GM13976 (cell line): ENCODE results near the gene ZSCAN20.

Experiments
- DNase-seq: peaks from one replicate; pipeline ENCODE4 v3.0.0; 2012; ENCODE audit warnings: low spot score
- CTCF ChIP-seq: IDR thresholded peaks from 2 replicates; pipeline ENCODE4 v1.5.1; 2012; ENCODE audit warnings: borderline replicate concordance, mild to moderate bottlenecking; ENCODE audit not compliant: insufficient read depth; ENCODE audit errors: extremely low read depth, missing control alignments, control extremely low read depth
- in situ Hi-C: fragments of 300-500 bp; cut with MboI; formaldehyde crosslinking; loops from one replicate; pipeline ENCODE4 v1.12.0; 2022; ENCODE audit warnings: low sequenced_read_pairs, mixed read lengths, inconsistent platforms; ENCODE audit not compliant: unreplicated experiment

The ZSCAN20 gene

GRCh38 chr1:33465316-33465715 is 7.1 kb upstream of the ZSCAN20 start:
- in situ Hi-C loops, result loop anchor here (5.0 kb wide), 1 partner anchor 168 kb away; no protein-coding TSS in a partner anchor
- no peak for TF ChIP-seq CTCF
- DNase-seq, result no peak

GRCh38 chr1:33466159-33466558 is 6.3 kb upstream of the ZSCAN20 start:
- in situ Hi-C loops, result loop anchor here (5.0 kb wide), 1 partner anchor 169 kb away; no protein-coding TSS in a partner anchor

GRCh38 chr1:33468011-33468410 is 4.4 kb upstream of the ZSCAN20 start:
- TF ChIP-seq CTCF, result no peak
- in situ Hi-C loops, result loop anchor here (5.0 kb wide), 1 partner anchor 171 kb away; no protein-coding TSS in a partner anchor
- DNase-seq, result no peak

More at GRCh38 chr1:33466159-33466558, 6.3 kb upstream of the ZSCAN20 start:
- no peak for DNase-seq
- TF ChIP-seq CTCF, result no peak

- TF ChIP-seq CTCF, result no peak
- in situ Hi-C loops, result loop anchor here (5.0 kb wide), 1 partner anchor 171 kb away; no protein-coding TSS in a partner anchor
- no peak for DNase-seq
These were observed 3.9 kb upstream of the ZSCAN20 start for GRCh38 chr1:33468531-33468930.

GRCh38 chr1:33468967-33469366 is 3.5 kb upstream of the ZSCAN20 start:
- TF ChIP-seq CTCF, result no peak
- DNase-seq, result no peak
- in situ Hi-C loops, result loop anchor here (5.0 kb wide), 1 partner anchor 172 kb away; no protein-coding TSS in a partner anchor

GRCh38 chr1:33469691-33470090 is 2.8 kb upstream of the ZSCAN20 start:
- no peak for DNase-seq
- in situ Hi-C loops, result loop anchor here (5.0 kb wide), 1 partner anchor 172 kb away; no protein-coding TSS in a partner anchor
- TF ChIP-seq CTCF, result no peak
